K562 (cell line): ENCODE results near the gene ATP6V0E1. TPM values are rescaled to one million over a fixed set of nuclear protein-coding genes. Genes with fewer than 3 reads are reported as not detected.
A peak's percentile ranks its signal among the peaks of the same experiment; 100 is the strongest.

ENCODE experiments used
- ATAC-seq: fragments of 200-7000 bp; cut with Tn5 transposase; 3 replicates; pipeline ENCODE4 v1.9.1; 2020; ENCODE audit warnings: moderate library complexity
- BruUV-seq: library from RNA; stranded (reverse); fragments of 400-500 nt; replicated peaks from 2 replicates; lab custom pipeline; 2021; lab: Mats Ljungman, UMichigan
- CTCF ChIA-PET: fragments of 300-600 bp; formaldehyde crosslinking; extraction: SDS; loops from one replicate; lab custom pipeline; 2021; ENCODE audit warnings: low intra/inter-chr PET ratio; lab: Yijun Ruan, JAX
- POLR2A ChIA-PET: fragments of 300-600, 350-650 bp; sonication (Branson Sonifier 250); formaldehyde crosslinking; extraction: SDS; loops from one replicate; lab custom pipeline; 2021; ENCODE audit warnings: antibody characterized with exemption, inconsistent platforms; lab: Yijun Ruan, JAX
- DNase-seq, 4 experiments: peaks; one replicate each; pipeline versions ENCODE4 v3.0.0 to v3.0.0-alpha.2; 2011 to 2018; ENCODE audit warnings: low spot score in 3 of 4, mixed read lengths in 3 of 4; ENCODE audit errors: extremely low read depth in 1 of 4
- FAIRE-seq: peaks from 2 replicates; lab custom pipeline; 2011; peaks lifted over from hg19 to GRCh38; lab: Jason Lieb, UNC
- H2AFZ ChIP-seq: 2 replicates; pipeline ENCODE4 v1.6.0; 2011; ENCODE audit warnings: low read depth, low read length, control low read depth, inconsistent platforms
- H3K27ac ChIP-seq: fragments of 200-600 bp; 3 replicates; pipeline ENCODE4 v1.8.0; 2011; ENCODE audit warnings: low read depth, mild to moderate bottlenecking, control low read depth, inconsistent platforms, low read length, moderate library complexity, mixed read lengths; ENCODE audit errors: extremely low read depth
- H3K27me3 ChIP-seq, 2 experiments: fragments of 300-600 bp in 1 of 2; 2 replicates in 1 of 2; 3 replicates in 1 of 2; pipeline versions ENCODE4 v1.6.0 to v1.8.0; 2011; ENCODE audit warnings: inconsistent platforms in 2 of 2, low read length in 2 of 2, mild to moderate bottlenecking in 1 of 2, mixed read lengths in 1 of 2, moderate library complexity in 1 of 2; ENCODE audit not compliant: control insufficient read depth in 2 of 2, insufficient read depth in 2 of 2
- H3K36me3 ChIP-seq: fragments of 300-600 bp; 3 replicates; pipeline ENCODE4 v1.8.0; 2011; ENCODE audit warnings: mild to moderate bottlenecking, low read length, inconsistent platforms; ENCODE audit not compliant: control insufficient read depth, insufficient read depth
- H3K4me1 ChIP-seq, 2 experiments: fragments of 200-600 bp in 1 of 2; replicated peaks in 1 of 2; 2 replicates in 1 of 2; 3 replicates in 1 of 2; pipeline versions ENCODE4 v1.5.1 to v1.8.0; 2011; ENCODE audit warnings: inconsistent platforms in 2 of 2, low read length in 2 of 2, mild to moderate bottlenecking in 1 of 2, mixed read lengths in 1 of 2, moderate library complexity in 1 of 2; ENCODE audit not compliant: control insufficient read depth in 2 of 2, insufficient read depth in 2 of 2
- H3K4me2 ChIP-seq: 2 replicates; pipeline ENCODE4 v1.6.1; 2011; ENCODE audit warnings: low read length, control low read depth, inconsistent platforms, mixed read lengths; ENCODE audit not compliant: insufficient read depth
- H3K4me3 ChIP-seq: fragments of 200-600 bp; sonication (generic), shearing (Covaris generic); 2 replicates; pipeline ENCODE4 v1.5.1; 2016; ENCODE audit warnings: control low read depth, inconsistent platforms
- H3K79me2 ChIP-seq: fragments of 200-600 bp; 3 replicates; pipeline ENCODE4 v1.8.0; 2011; ENCODE audit warnings: low read length, inconsistent platforms; ENCODE audit not compliant: control insufficient read depth, insufficient read depth
- H3K9ac ChIP-seq, 2 experiments: 2 replicates each; pipeline versions ENCODE4 v1.6.0 to v1.6.1; 2011; ENCODE audit warnings: low read depth in 2 of 2, low read length in 2 of 2, control low read depth in 1 of 2, inconsistent platforms in 1 of 2, mild to moderate bottlenecking in 1 of 2, mixed read lengths in 1 of 2; ENCODE audit not compliant: insufficient read depth in 1 of 2
- H3K9me1 ChIP-seq: one replicate; pipeline ENCODE4 v1.6.0; 2011; ENCODE audit warnings: inconsistent platforms, mild to moderate bottlenecking, low read length, moderate library complexity; ENCODE audit not compliant: control insufficient read depth, insufficient read depth
- H3K9me3 ChIP-seq: replicated peaks from 2 replicates; pipeline ENCODE4 v1.5.1; 2011; ENCODE audit warnings: low read depth, low read length, inconsistent platforms; ENCODE audit not compliant: control insufficient read depth, insufficient read depth
- H4K20me1 ChIP-seq: replicated peaks from 2 replicates; pipeline ENCODE4 v1.6.1; 2011; ENCODE audit warnings: low read length, inconsistent platforms, mixed read lengths; ENCODE audit not compliant: control insufficient read depth, insufficient read depth
- CTCF ChIP-seq, 3 experiments: IDR thresholded peaks in 2 of 3; conservative IDR thresholded peaks in 1 of 3; 2 replicates each; pipeline ENCODE4 v1.5.1; 2011 to 2012; ENCODE audit warnings: low read length in 3 of 3, mild to moderate bottlenecking in 3 of 3, control low read depth in 2 of 3, improper control_type of control experiment in 1 of 3, inconsistent platforms in 1 of 3, low read depth in 1 of 3, mixed read lengths in 1 of 3, moderate library complexity in 1 of 3; ENCODE audit not compliant: insufficient read depth in 2 of 3
- RAD21 ChIP-seq, 2 experiments: fragments of 250-450 bp in 1 of 2; fragments of 450-650 bp in 1 of 2; sonication (Bioruptor Pico) in 1 of 2; formaldehyde crosslinking in 1 of 2; IDR thresholded peaks in 1 of 2; conservative IDR thresholded peaks in 1 of 2; 2 replicates each; pipeline versions ENCODE4 v1.4.0 to v1.8.0; 2020 to 2022; ENCODE audit warnings: mild to moderate bottlenecking in 2 of 2, moderate library complexity in 1 of 2
- REST ChIP-seq, 2 experiments: fragments of 450-650 bp; formaldehyde crosslinking in 1 of 2; IDR thresholded peaks; 2 replicates each; pipeline versions ENCODE4 v1.4.0 to v1.6.1; 2014 to 2020; ENCODE audit warnings: mild to moderate bottlenecking in 2 of 2, borderline replicate concordance in 1 of 2, low read depth in 1 of 2
- ZNF121 ChIP-seq: sonication (generic); formaldehyde crosslinking; conservative IDR thresholded peaks from 2 replicates; pipeline ENCODE4 v1.8.0; 2022; ENCODE audit warnings: missing genetic modification reagents
- ZNF23 ChIP-seq: fragments of 250-450 bp; sonication (Bioruptor Pico); IDR thresholded peaks from 2 replicates; pipeline ENCODE4 v1.4.0; 2020; ENCODE audit warnings: mild to moderate bottlenecking
- ZNF830 ChIP-seq: fragments of 250-450 bp; sonication (Bioruptor Pico); IDR thresholded peaks from 2 replicates; pipeline ENCODE4 v1.5.0; 2021; ENCODE audit warnings: mild to moderate bottlenecking
- ZSCAN29 ChIP-seq: fragments of 450-650 bp; IDR thresholded peaks from 2 replicates; pipeline ENCODE4 v1.6.1; 2017
- WGBS: fragments of 100-300 bp; shearing (Covaris generic); methylation state at CpG from one replicate; pipeline ENCODE4 v1.1.6; 2016; ENCODE audit warnings: low coverage, mixed read lengths; ENCODE audit not compliant: insufficient coverage; ENCODE audit errors: missing lambda C conversion rate; 5-methylcytosine and 5-hydroxymethylcytosine counted together
- in situ Hi-C: fragments of 300-500 bp; cut with MboI; formaldehyde crosslinking; loops from 4 replicates; pipeline ENCODE4 v1.15.0; 2018; ENCODE audit warnings: inconsistent platforms, mixed read lengths
- intact Hi-C: fragments of 100-400 bp; cut with micrococcal nuclease; formaldehyde crosslinking; loops from 2 replicates; pipeline ENCODE4 v1.14.2; 2022
- polyA plus RNA-seq, 8 experiments: library from polyadenylated mRNA; depleted of rRNA in 4 of 8; stranded (reverse) in 5 of 8; unstranded in 3 of 8; fragments of >200 nt; fragmentation: Nextera tagmentation in 2 of 8; fragmentation: Illumina TruSeq in 1 of 8; extraction: Ambion mirVana in 2 of 8; extraction: Trizol in 1 of 8; gene quantifications; 2 replicates each; pipeline versions ENCODE4 v1.2.1 to v1.2.3, GENCODE V29; 2011 to 2014; ENCODE audit warnings: inconsistent platforms in 1 of 8, missing spikeins in 1 of 8
- total RNA-seq, 7 experiments: library from RNA; depleted of rRNA in 6 of 7; stranded (reverse); fragments of >200 nt in 6 of 7; fragmentation: Illumina TruSeq in 2 of 7; extraction: Trizol in 2 of 7; gene quantifications; 2 replicates each; pipeline versions ENCODE4 v1.2.1 to v1.2.3, GENCODE V29; 2011 to 2021; ENCODE audit warnings: low replicate concordance in 1 of 7

ATP6V0E1 gene
- total and polyA plus RNA-seq, 9 of the 15 experiments (the other 6 are each of a cell fraction or from before 2014, with no cell fraction given), result 63.8 to 395 (median 112) TPM

GRCh38 chr5:173010547-173011464 lies 27.2 kb downstream of the ATP6V0E1 start:
- intact Hi-C loops (no loop called here), in situ Hi-C loops (no loop called here)
- BruUV-seq, result no TSS peak
- H3K27ac ChIP-seq, result no peak overlapping the region
- H3K27me3 ChIP-seq, result no peaks in the 10 kb centered on the region
- FAIRE-seq (no peak), ATAC-seq (peak; percentile 75), DNase-seq (peak in 2 of 4 experiments; percentile 28 to 33)
- 72% methylated on average over 9 of the region's 11 CpGs for WGBS
- peaks cover 3% of the 10 kb centered on the region; the same call in 1 of the 2 replicates for H4K20me1 ChIP-seq
- ChIA-PET CTCF (interaction anchor here (0.6 to 0.7 kb wide), 2 partner anchors 134 kb away, joined by 3 read pairs; partner anchors contain the start of gene BNIP1), POLR2A (interaction anchor here (0.7 to 1.4 kb wide), 3 partner anchors 10 to 134 kb away, joined by 3 read pairs; no protein-coding TSS in a partner anchor)
- H3K4me3 ChIP-seq, result no peak overlapping the region
- no peaks in the 10 kb centered on the region for H3K9me3 ChIP-seq
- H3K4me1 ChIP-seq, result peaks cover 9 to 10% of the 10 kb centered on the region in 2 experiments; a peak in 4 of 5 replicates
- no peak overlapping the region for H2AFZ ChIP-seq
- peak overlapping the region in 1 of 2 experiments; percentile 49; a peak in 1 of 4 replicates for H3K9ac ChIP-seq
- H3K4me2 ChIP-seq, result no peak overlapping the region
- peaks cover 17% of the 10 kb centered on the region; the same call in 2 of the 3 replicates for H3K36me3 ChIP-seq
- peaks cover 88% of the 10 kb centered on the region for H3K79me2 ChIP-seq
- no peaks in the 10 kb centered on the region for H3K9me1 ChIP-seq
- TF ChIP-seq ZNF23 (CRISPR knock-in tag), result no peak
- TF ChIP-seq CTCF (IDR thresholded peaks at IDR 0.05 in 2 of 3, conservative IDR thresholded peaks at IDR 0.05 in 1 of 3; ENCODE audit: insufficient read depth in 2 of 3, low read depth in 1 of 3, low read length in 3 of 3), result peak; percentile 46 to 62 (median 56)
- peak; percentile 19 to 61; a peak in 2 of 4 replicates for TF ChIP-seq RAD21 (CRISPR knock-in tag; conservative IDR thresholded peaks at IDR 0.05 in 1 of 2, IDR thresholded peaks at IDR 0.05 in 1 of 2)
- no peak for TF ChIP-seq ZSCAN29
- TF ChIP-seq REST (IDR thresholded peaks at IDR 0.05; ENCODE audit: borderline replicate concordance), result peak; percentile 19; the same call in 1 of the 2 replicates
- TF ChIP-seq REST (CRISPR knock-in tag; IDR thresholded peaks at IDR 0.05; ENCODE audit: low read depth), result no peak
- no peak for TF ChIP-seq ZNF830 (CRISPR knock-in tag)
- peak; percentile 82 for TF ChIP-seq ZNF121 (CRISPR knock-in tag)
